RKO (cell line): ENCODE results near the gene NCS1.

ENCODE experiments used
- DNase-seq: peaks from one replicate; pipeline ENCODE4 v3.0.0-alpha.2; 2016; ENCODE audit warnings: low spot score

Gene NCS1

GRCh38 chr9:130194378-130194932 is 22.3 kb downstream of the NCS1 start:
- no peak for DNase-seq

- no peak for DNase-seq
Measured at GRCh38 chr9:130195638-130196037, 23.4 kb downstream of the NCS1 start.

- no peak for DNase-seq
Measured at GRCh38 chr9:130196643-130197042, 24.4 kb downstream of the NCS1 start.

- no peak for DNase-seq
Measured at GRCh38 chr9:130197386-130197785, 25.2 kb downstream of the NCS1 start.

GRCh38 chr9:130197888-130198287 is 25.7 kb downstream of the NCS1 start:
- no peak for DNase-seq

GRCh38 chr9:130198501-130199179 is 26.4 kb downstream of the NCS1 start:
- no peak for DNase-seq

GRCh38 chr9:130199605-130200004 is 27.4 kb downstream of the NCS1 start:
- DNase-seq, result no peak

- DNase-seq, result no peak
Measured at GRCh38 chr9:130200038-130200849, 28.0 kb downstream of the NCS1 start.

- no peak for DNase-seq
Measured at GRCh38 chr9:130201399-130201873, 29.2 kb downstream of the NCS1 start.

- no peak for DNase-seq
Measured at GRCh38 chr9:130201974-130202373, 29.8 kb downstream of the NCS1 start.

GRCh38 chr9:130204341-130204740 is 32.1 kb downstream of the NCS1 start:
- no peak for DNase-seq

GRCh38 chr9:130204959-130205358 is 32.8 kb downstream of the NCS1 start:
- DNase-seq, result no peak

GRCh38 chr9:130205912-130206311 is 33.7 kb downstream of the NCS1 start:
- DNase-seq, result no peak

- no peak for DNase-seq
Measured at GRCh38 chr9:130206579-130206978, 34.4 kb downstream of the NCS1 start.

GRCh38 chr9:130207241-130207992 is 35.2 kb downstream of the NCS1 start:
- DNase-seq, result no peak

- DNase-seq, result no peak
Measured at GRCh38 chr9:130208600-130209347, 36.6 kb downstream of the NCS1 start.

GRCh38 chr9:130209422-130209821 is 37.2 kb downstream of the NCS1 start:
- no peak for DNase-seq

- DNase-seq, result no peak
Measured at GRCh38 chr9:130211548-130212226, 39.5 kb downstream of the NCS1 start.

- no peak for DNase-seq
Measured at GRCh38 chr9:130212543-130213297, 40.5 kb downstream of the NCS1 start.
